ENCODE measurements around the gene PNPLA6. TPM values are rescaled to one million over a fixed set of nuclear protein-coding genes. Genes with fewer than 3 reads are reported as not detected.

PNPLA6 gene
- total and polyA plus RNA-seq, 10 of the 15 experiments (the other 5 are each of a cell fraction or from before 2014, with no cell fraction given) = 0.95 to 105 (median 40.0) TPM

DNA sequence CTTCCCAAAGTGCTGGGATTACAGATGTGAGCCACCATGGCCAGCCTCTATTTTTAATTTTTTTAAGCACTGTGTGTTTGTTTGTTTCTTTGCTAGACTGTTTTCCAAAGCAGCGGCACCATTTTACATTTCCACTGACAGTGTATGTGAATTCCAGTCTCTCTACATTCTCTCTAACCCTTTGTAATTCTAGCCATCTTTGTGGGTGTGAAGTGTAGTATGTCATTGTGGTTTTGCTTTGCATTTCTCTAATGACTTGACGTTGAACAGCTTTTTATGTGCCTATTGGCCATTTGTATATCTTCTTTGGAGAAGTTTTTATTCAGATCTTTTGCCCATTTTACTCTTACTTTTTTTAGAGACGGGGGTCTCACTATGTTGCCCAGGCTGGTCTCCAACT lies 11.6 kb downstream of the PNPLA6 start:
- peaks cover 7 to 8% of the 10 kb centered on the region in 2 experiments for H3K36me3 ChIP-seq (ENCODE audit: control insufficient read depth in 2 of 2, insufficient read depth in 2 of 2, low read length in 1 of 2)
- H3K9ac ChIP-seq (ENCODE audit: control insufficient read depth, insufficient read depth, low read length) = no peak overlapping the region
- H2AFZ ChIP-seq (ENCODE audit: control insufficient read depth, low read depth, low read length) = no peak overlapping the region
- H3K4me3 ChIP-seq = no peak overlapping the region
- ChIA-PET SMC1A (ENCODE audit: uncharacterized antibody, unreplicated experiment) (no interaction called here), RAD21 (ENCODE audit: unreplicated experiment) (no interaction called here), CTCF (no interaction called here), POLR2A (interaction anchor here (0.6 kb wide), 1 partner anchor 11 kb away, joined by 8 read pairs; no protein-coding TSS in a partner anchor)
- no peaks in the 10 kb centered on the region for H3K27me3 ChIP-seq (replicated peaks in 1 of 2; ENCODE audit: control insufficient read depth in 2 of 2, insufficient read depth in 2 of 2, low read length in 1 of 2)
- H3K27ac ChIP-seq (ENCODE audit: control insufficient read depth, insufficient read depth) = no peak overlapping the region
- no peaks in the 10 kb centered on the region for H3K79me2 ChIP-seq (ENCODE audit: control insufficient read depth, insufficient read depth, low read length)
- in situ Hi-C loops (cut with MboI) = no loop called here
- no peak for TF ChIP-seq CEBPB (IDR thresholded peaks at IDR 0.05; ENCODE audit: borderline replicate concordance in 1 of 2, low read depth in 2 of 2, low read length in 2 of 2)
- TF ChIP-seq IKZF2 (IDR thresholded peaks at IDR 0.05) = no peak
- TF ChIP-seq ZNF384 (IDR thresholded peaks at IDR 0.05; ENCODE audit: borderline replicate concordance, low read depth, low read length) = no peak
- TF ChIP-seq, protein P1, sequence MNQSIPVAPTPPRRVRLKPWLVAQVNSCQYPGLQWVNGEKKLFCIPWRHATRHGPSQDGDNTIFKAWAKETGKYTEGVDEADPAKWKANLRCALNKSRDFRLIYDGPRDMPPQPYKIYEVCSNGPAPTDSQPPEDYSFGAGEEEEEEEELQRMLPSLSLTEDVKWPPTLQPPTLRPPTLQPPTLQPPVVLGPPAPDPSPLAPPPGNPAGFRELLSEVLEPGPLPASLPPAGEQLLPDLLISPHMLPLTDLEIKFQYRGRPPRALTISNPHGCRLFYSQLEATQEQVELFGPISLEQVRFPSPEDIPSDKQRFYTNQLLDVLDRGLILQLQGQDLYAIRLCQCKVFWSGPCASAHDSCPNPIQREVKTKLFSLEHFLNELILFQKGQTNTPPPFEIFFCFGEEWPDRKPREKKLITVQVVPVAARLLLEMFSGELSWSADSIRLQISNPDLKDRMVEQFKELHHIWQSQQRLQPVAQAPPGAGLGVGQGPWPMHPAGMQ (IDR thresholded peaks at IDR 0.05; ENCODE audit: borderline replicate concordance) = no peak
- TF ChIP-seq SP1 (IDR thresholded peaks at IDR 0.05; ENCODE audit: low read depth, low read length) = no peak
- no peak for TF ChIP-seq CBFB (IDR thresholded peaks at IDR 0.05; ENCODE audit: low read depth)
- TF ChIP-seq ASH2L (IDR thresholded peaks at IDR 0.05; ENCODE audit: borderline replicate concordance, low read depth) = no peak
- TF ChIP-seq KLF5 (IDR thresholded peaks at IDR 0.05; ENCODE audit: partially characterized antibody) = no peak
- TF ChIP-seq CHD1 (IDR thresholded peaks at IDR 0.05; ENCODE audit: low read depth, low read length) = no peak
- TF ChIP-seq CHD4 (IDR thresholded peaks at IDR 0.05) = no peak
- no peak for TF ChIP-seq LARP7 (IDR thresholded peaks at IDR 0.05)
- no peak for TF ChIP-seq NFYA (IDR thresholded peaks at IDR 0.05; ENCODE audit: borderline replicate concordance, low read depth, low read length)
- no peak for TF ChIP-seq ESRRA (IDR thresholded peaks at IDR 0.05; ENCODE audit: low read length)
- TF ChIP-seq, protein P2, sequence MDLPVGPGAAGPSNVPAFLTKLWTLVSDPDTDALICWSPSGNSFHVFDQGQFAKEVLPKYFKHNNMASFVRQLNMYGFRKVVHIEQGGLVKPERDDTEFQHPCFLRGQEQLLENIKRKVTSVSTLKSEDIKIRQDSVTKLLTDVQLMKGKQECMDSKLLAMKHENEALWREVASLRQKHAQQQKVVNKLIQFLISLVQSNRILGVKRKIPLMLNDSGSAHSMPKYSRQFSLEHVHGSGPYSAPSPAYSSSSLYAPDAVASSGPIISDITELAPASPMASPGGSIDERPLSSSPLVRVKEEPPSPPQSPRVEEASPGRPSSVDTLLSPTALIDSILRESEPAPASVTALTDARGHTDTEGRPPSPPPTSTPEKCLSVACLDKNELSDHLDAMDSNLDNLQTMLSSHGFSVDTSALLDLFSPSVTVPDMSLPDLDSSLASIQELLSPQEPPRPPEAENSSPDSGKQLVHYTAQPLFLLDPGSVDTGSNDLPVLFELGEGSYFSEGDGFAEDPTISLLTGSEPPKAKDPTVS (IDR thresholded peaks at IDR 0.05; ENCODE audit: low read depth, low read length) = no peak
- no peak for TF ChIP-seq MLLT1 (IDR thresholded peaks at IDR 0.05)
- TF ChIP-seq BHLHE40 (IDR thresholded peaks at IDR 0.05; ENCODE audit: borderline replicate concordance in 1 of 2, low read depth in 2 of 2, low read length in 1 of 2) = no peak
- TF ChIP-seq SPI1 (IDR thresholded peaks at IDR 0.05; ENCODE audit: borderline replicate concordance, insufficient read depth, low read depth, low read length) = no peak
- no peak for FAIRE-seq
- no TSS peak for BruUV-seq (replicated peaks)
- WGBS (ENCODE audit: insufficient coverage, insufficient replicate concordance, low lambda C conversion rate, missing lambda C conversion rate) = 59% methylated on average over 3 of the region's 3 CpGs
- H3K9me3 ChIP-seq (replicated peaks; ENCODE audit: control insufficient read depth, insufficient read depth, low read length) = no peaks in the 10 kb centered on the region
- peaks cover 3% of the 10 kb centered on the region; the same call in 1 of the 2 replicates for H3K4me1 ChIP-seq (ENCODE audit: control insufficient read depth, insufficient read depth, low read length)
- intact Hi-C loops (cut with micrococcal nuclease; ENCODE audit: unreplicated experiment) = no loop called here
- no peak for DNase-seq (ENCODE audit: low read depth, low spot score)
- H3K4me2 ChIP-seq (ENCODE audit: control insufficient read depth, insufficient read depth) = no peak overlapping the region
- no peaks in the 10 kb centered on the region for H4K20me1 ChIP-seq (ENCODE audit: control insufficient read depth, insufficient read depth)
- ATAC-seq = no peak

Measured in GM12878 (cell line).